ENCODE results near the gene MTCH1. TPM values are rescaled to one million over a fixed set of nuclear protein-coding genes. Genes with fewer than 3 reads are reported as not detected.
A peak's percentile ranks its signal among the peaks of the same experiment; 100 is the strongest.

MTCH1 gene
- total and polyA plus RNA-seq, 4 donors = 120 to 210 (median 157) TPM

DNA sequence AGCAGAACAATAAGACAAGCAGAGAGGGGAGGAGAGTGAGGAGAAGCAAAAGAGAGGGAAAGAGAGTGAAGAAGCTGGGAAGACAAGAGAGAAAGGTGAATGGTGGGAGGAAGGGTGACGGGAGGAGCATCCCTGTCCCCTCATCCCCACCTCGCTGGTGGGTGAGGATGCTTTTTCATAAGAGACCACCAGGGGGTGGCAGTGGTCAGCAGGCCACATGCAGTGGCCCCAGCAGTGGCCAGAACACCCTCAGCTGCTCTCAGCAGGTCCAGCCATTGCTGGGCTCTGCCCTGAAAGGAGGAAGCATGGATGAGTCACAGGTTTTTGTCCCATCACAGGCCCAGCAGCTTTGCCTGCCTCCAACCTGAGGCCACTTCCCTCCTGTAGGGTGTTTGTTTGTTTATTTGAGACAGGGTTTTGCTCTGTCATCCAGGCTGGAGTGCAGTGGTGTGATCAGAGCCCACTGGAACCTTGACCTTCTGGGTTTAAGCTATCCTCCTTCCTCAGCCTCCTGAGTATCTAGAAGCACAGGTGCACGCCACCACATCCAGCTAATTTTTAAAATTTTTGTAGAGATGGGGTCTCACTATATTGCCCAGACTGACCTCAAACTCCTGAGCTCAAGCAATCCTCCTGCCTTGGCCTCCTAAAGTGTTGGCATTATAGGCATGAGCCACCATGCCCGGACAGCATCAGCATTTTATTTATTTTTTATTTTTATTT is 43.4 kb upstream of the MTCH1 start:
- no peaks in the 10 kb centered on the region for H3K4me1 ChIP-seq (ENCODE audit: control insufficient read depth in 5 of 5, insufficient read depth in 5 of 5, low read length in 5 of 5)
- ATAC-seq (ENCODE audit: insufficient read depth, low FRiP score) (peak; percentile 92), DNase-seq (peak; percentile 32 to 56 (median 52))
- WGBS, 2 donors = 68 to 69% methylated on average over 4 of the region's 4 CpGs
- H3K27me3 ChIP-seq (ENCODE audit: control insufficient read depth in 3 of 3, insufficient read depth in 3 of 3, low read length in 2 of 3) = no peaks in the 10 kb centered on the region
- H3K4me3 ChIP-seq = no peak overlapping the region
- H3K36me3 ChIP-seq (ENCODE audit: control insufficient read depth in 4 of 4, insufficient read depth in 4 of 4, low read length in 4 of 4) = peaks cover 0 to 2% (median 0%) of the 10 kb centered on the region in 4 donors
- no peaks in the 10 kb centered on the region for H3K9me3 ChIP-seq (ENCODE audit: control insufficient read depth in 4 of 4, insufficient read depth in 3 of 4, low read length in 3 of 4)
- TF ChIP-seq, protein P1, sequence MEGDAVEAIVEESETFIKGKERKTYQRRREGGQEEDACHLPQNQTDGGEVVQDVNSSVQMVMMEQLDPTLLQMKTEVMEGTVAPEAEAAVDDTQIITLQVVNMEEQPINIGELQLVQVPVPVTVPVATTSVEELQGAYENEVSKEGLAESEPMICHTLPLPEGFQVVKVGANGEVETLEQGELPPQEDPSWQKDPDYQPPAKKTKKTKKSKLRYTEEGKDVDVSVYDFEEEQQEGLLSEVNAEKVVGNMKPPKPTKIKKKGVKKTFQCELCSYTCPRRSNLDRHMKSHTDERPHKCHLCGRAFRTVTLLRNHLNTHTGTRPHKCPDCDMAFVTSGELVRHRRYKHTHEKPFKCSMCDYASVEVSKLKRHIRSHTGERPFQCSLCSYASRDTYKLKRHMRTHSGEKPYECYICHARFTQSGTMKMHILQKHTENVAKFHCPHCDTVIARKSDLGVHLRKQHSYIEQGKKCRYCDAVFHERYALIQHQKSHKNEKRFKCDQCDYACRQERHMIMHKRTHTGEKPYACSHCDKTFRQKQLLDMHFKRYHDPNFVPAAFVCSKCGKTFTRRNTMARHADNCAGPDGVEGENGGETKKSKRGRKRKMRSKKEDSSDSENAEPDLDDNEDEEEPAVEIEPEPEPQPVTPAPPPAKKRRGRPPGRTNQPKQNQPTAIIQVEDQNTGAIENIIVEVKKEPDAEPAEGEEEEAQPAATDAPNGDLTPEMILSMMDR (IDR thresholded peaks at IDR 0.05; ENCODE audit: control extremely low read depth, extremely low read depth) = peak; percentile 71
- H3K9ac ChIP-seq (ENCODE audit: insufficient read depth in 1 of 2, low read length in 2 of 2) = no peak overlapping the region
- peak overlapping the region in 1 of 2 donors; percentile 6 for H3K27ac ChIP-seq (ENCODE audit: low read depth in 1 of 2, low read length in 1 of 2)

DNA sequence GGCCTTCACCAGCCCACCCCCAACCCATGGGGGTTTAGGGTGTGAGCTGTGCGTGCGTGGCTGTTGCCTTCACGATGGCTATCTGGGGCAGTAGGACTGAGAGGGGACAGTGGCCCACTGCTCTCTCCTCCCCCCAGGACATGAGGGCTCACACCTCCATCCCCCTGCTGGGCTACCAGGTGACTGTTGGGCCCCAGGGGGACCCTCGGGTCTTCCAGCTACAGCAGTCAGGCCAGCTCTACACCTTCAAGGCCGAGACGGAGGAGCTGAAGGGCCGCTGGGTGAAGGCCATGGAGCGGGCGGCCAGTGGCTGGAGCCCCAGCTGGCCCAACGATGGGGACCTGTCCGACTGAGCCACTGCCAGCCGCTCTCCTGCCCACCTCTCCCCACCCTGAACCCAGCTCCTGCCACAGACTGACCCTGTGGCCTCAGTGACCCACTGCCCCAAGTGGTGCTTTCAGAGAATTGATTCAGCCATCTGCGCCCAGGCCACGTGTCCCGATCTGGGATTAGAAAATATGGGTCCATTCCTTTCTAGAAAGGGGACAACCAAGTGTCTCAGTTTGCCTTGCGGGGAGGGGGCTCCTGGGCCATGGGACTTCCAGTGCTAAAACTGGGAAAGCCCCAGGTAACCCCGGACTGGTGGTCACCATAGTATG is 41.9 kb upstream of the MTCH1 start:
- DNase-seq (no peak), ATAC-seq (ENCODE audit: insufficient read depth, low FRiP score) (no peak)
- no peaks in the 10 kb centered on the region for H3K9me3 ChIP-seq (ENCODE audit: control insufficient read depth in 4 of 4, insufficient read depth in 3 of 4, low read length in 3 of 4)
- no peak overlapping the region for H3K4me3 ChIP-seq
- no peak overlapping the region for H3K9ac ChIP-seq (ENCODE audit: insufficient read depth in 1 of 2, low read length in 2 of 2)
- 94 to 97% methylated on average over 17 of the region's 17 CpGs for WGBS, 2 donors
- TF ChIP-seq, protein P1 (IDR thresholded peaks at IDR 0.05; ENCODE audit: control extremely low read depth, extremely low read depth) = no peak
- peaks cover 0 to 2% (median 0%) of the 10 kb centered on the region in 4 donors for H3K36me3 ChIP-seq (ENCODE audit: control insufficient read depth in 4 of 4, insufficient read depth in 4 of 4, low read length in 4 of 4)
- H3K27me3 ChIP-seq (ENCODE audit: control insufficient read depth in 3 of 3, insufficient read depth in 3 of 3, low read length in 2 of 3) = no peaks in the 10 kb centered on the region
- no peaks in the 10 kb centered on the region for H3K4me1 ChIP-seq (ENCODE audit: control insufficient read depth in 5 of 5, insufficient read depth in 5 of 5, low read length in 5 of 5)
- H3K27ac ChIP-seq (ENCODE audit: low read depth in 1 of 2, low read length in 1 of 2) = no peak overlapping the region

DNA sequence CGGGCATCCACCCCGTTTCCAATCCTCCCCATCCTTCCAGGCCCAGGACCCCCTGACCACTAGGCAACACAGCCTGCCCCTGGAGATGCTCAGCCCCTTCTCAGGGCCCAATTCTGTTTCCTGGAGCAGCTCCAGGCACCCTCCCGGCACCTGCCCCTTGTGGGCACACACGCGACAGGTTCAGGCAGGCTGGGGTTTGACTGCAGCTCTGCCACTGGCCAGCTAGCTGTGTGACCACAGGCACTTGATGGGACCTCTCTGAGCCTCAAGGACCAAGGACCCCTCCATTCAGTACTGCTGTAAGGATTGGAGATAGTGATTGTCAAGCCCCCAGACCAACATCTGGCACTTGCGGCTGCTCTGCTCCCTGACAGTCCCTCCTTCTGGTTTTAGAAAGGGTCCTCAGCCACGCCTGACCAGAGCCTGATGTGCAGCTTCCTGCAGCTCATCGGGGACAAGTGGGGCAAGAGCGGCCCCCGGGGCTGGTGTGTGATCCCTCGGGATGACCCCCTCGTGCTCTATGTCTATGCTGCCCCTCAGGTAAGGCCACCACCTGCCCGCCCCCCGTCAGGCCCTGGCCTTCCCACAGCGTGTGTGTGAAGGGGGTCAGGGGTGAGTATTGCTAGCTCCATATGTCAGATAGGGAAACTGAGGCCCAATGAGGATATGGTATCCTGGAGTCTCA is 41.2 kb upstream of the MTCH1 start:
- TF ChIP-seq, protein P1 (IDR thresholded peaks at IDR 0.05; ENCODE audit: control extremely low read depth, extremely low read depth) = no peak
- H3K9ac ChIP-seq (ENCODE audit: insufficient read depth in 1 of 2, low read length in 2 of 2) = no peak overlapping the region
- DNase-seq (no peak), ATAC-seq (ENCODE audit: insufficient read depth, low FRiP score) (no peak)
- no peak overlapping the region for H3K27ac ChIP-seq (ENCODE audit: low read depth in 1 of 2, low read length in 1 of 2)
- no peaks in the 10 kb centered on the region for H3K9me3 ChIP-seq (ENCODE audit: control insufficient read depth in 4 of 4, insufficient read depth in 3 of 4, low read length in 3 of 4)
- peaks cover 0 to 2% (median 0%) of the 10 kb centered on the region in 4 donors for H3K36me3 ChIP-seq (ENCODE audit: control insufficient read depth in 4 of 4, insufficient read depth in 4 of 4, low read length in 4 of 4)
- H3K4me1 ChIP-seq (ENCODE audit: control insufficient read depth in 5 of 5, insufficient read depth in 5 of 5, low read length in 5 of 5) = peaks cover 0 to 3% (median 0%) of the 10 kb centered on the region in 5 donors
- 86 to 90% methylated on average over 15 of the region's 15 CpGs for WGBS, 2 donors
- no peak overlapping the region for H3K4me3 ChIP-seq
- H3K27me3 ChIP-seq (ENCODE audit: control insufficient read depth in 3 of 3, insufficient read depth in 3 of 3, low read length in 2 of 3) = no peaks in the 10 kb centered on the region
